HG02973 (cell line): ENCODE results near the gene MFSD6L.

Experiments used
- ATAC-seq: cut with Tn5 transposase; IDR thresholded peaks from one replicate; pipeline ENCODE4 v1.9.1; 2021; ENCODE audit warnings: moderate library complexity; ENCODE audit not compliant: unreplicated experiment

Gene MFSD6L, protein sequence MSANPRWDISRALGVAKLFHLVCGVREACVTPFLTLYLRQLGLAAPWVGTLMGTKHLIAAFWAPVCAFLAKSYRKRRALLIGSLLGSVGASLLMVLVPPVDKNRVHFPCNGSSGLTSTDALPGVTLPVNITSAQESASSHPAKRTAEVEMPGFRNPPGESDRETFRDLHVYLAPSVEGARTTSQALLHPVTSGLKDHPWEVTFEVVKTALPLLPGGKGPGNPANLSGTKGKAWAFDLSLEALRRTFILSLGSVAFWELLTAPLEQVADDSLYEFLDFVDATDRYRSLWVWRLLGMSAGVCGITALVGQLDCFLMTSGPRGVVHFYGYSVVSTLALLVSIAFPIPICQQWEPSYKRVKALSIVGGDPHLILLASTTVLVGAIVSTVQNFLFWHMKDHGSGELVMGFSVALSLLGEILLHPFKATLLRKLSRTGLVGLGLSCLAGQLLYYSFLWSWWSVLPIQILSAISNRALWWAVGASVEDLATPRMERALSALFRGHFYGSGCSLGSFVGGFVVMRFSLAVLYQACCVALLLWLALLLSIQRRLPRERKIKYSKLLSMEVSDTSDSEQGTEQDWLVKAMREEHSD

DNA sequence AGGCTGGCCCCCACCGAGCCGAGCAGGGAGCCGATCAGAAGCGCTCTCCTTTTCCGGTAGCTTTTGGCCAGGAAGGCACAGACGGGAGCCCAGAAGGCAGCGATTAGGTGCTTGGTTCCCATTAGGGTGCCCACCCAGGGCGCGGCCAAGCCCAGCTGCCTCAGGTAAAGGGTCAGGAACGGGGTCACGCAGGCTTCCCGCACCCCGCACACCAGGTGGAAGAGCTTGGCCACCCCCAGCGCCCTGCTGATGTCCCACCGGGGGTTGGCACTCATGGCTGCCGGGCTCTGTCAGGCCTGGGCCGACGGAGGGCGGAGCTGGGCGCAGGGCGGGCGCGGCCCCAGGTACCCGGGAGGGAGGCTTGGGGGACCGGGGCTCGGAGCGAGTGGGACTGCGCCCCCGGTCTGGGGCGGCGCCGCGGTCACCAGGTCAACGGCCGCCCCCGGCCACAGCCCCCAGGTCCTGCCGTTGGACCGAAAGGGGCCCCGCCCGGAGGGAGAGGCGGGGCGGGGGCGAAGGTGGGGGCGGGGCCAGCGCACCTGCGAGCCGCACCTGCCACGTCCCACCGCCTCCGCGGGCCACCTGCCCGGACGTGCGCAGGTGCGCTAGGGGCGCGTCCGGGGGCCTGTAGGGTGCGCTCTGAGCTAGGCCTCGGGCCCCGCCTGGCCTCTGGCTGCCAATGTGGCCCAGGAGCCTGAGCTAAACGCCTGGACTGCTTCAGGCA, at the start of gene MFSD6L:
Gene MFSD6L, minus strand, starts transcription at position 520 of the 724 bp plus-strand sequence. Its CDS starts 245 bp downstream, at position 275.
- no peak for ATAC-seq

DNA sequence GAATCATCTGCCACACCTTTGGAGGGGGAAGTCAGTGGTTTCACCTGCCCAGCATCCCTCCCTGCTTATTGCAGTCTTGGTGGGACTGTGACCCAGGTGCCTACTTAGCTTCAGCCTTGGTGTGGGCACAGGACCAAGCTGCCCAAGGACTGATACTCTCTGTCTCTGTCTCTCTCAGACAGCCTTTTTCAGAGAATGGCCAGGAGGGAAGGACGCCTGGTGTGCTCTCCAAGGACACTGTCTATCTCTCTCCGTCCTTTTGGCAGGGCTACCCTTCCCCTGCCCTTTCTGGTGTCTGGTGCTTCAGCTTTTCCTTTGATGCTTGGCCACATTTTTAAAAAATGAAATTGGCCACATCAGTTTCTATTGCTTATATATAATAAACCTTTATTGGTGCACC, 48.7 kb upstream of the MFSD6L start:
- no peak for ATAC-seq

DNA sequence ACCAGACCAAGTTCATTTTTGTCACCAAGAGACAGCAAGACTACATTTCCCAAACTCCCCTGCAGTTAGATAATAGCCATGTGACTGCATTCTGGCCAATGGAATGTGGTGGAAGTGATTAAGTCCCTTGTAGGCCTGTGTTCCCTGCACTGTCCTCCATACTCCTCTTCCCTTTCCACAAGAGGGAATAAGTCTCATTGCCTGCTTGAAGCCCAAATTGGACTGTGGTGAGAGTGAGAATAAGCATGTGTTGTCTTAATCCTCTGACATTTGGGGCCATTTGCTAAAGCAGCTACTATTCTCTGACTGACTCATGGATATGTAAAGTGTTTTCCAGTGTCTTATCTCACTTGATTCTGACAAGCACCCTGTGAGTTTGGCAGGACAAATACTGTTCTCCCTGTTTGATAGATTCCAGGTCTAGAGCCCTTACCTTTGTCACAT, 47.6 kb upstream of the MFSD6L start:
- ATAC-seq: no peak

GRCh38 chr17:8844229-8845218, 45.4 kb upstream of the MFSD6L start:
- no peak for ATAC-seq

DNA sequence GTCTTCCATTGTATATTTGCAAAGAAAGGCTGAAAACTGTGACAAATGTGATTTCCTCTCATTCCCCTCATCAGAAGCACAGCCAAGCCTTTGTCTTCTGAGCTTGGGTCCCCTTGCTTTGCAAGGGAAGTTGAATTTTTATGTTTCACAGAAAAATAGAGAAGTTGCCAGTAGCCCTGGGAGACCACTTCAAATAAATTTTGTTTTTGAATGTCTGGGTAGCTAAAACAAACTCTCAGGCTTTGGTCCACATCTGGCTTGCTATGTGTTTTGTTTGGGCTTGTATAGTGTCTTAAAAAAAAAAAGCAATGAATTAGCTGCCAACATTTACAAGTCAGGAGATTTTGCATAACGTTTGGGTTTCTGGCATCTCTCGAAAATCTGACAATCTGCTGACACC, 44.2 kb upstream of the MFSD6L start:
- ATAC-seq: no peak

GRCh38 chr17:8841844-8842243, 42.7 kb upstream of the MFSD6L start:
- ATAC-seq: no peak

DNA sequence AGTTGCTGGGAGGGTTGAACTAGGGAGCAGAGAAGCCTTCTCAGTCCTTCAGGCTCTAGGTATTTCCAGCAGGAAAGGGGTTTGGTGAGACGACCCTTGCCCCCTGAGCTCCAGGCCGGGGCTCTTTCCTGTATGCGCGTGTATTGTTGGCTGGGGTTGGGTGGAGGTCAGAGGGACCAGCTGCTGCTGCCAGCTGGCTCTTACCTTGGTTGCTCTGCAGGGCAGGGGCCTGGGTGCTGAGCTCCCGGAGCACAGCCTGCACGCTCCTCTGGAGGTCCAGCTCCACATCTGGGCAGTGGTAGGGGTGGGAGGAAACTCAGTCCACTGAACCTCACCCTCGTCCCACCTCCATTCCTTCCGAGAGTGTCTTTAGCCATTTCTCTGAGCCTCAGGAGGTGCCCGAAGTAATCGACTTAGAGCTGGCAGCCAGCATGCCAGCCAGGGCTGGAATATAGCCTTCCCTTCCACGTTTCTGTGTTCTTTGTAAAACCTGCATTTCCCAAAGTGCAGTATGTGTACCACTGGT, 40.3 kb upstream of the MFSD6L start:
- ATAC-seq: no peak

DNA sequence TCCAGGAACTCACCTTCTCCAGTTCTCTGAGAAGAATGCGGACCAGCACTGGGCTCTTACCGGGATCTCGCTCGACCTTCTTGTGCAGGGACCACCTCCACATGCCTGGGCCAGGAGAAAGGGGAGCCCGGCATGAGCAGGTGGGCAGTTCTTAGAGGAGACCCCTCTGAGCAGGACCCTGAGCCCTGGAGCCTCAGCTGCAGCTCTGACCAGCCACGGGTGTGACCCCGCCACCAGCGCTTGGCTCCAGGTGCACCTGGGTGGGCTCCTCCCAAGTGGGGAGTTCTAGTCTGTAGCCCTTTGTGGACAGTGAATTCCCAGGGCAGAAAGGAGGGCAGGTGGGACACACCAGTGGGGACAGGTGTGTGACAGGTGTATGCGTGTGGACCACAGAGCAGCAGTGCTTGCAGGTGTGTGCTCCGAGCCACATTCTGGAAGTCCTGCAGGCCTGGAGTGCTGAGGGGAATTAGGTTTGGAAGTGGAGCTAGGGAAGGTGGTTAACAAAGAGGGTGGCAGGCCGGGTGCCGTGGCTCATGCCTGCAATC, 39.5 kb upstream of the MFSD6L start:
- ATAC-seq: no peak

- no peak for ATAC-seq
Observed at GRCh38 chr17:8837563-8838075, 38.5 kb upstream of the MFSD6L start.

- no peak for ATAC-seq
Observed at GRCh38 chr17:8836821-8837562, 37.8 kb upstream of the MFSD6L start.

DNA sequence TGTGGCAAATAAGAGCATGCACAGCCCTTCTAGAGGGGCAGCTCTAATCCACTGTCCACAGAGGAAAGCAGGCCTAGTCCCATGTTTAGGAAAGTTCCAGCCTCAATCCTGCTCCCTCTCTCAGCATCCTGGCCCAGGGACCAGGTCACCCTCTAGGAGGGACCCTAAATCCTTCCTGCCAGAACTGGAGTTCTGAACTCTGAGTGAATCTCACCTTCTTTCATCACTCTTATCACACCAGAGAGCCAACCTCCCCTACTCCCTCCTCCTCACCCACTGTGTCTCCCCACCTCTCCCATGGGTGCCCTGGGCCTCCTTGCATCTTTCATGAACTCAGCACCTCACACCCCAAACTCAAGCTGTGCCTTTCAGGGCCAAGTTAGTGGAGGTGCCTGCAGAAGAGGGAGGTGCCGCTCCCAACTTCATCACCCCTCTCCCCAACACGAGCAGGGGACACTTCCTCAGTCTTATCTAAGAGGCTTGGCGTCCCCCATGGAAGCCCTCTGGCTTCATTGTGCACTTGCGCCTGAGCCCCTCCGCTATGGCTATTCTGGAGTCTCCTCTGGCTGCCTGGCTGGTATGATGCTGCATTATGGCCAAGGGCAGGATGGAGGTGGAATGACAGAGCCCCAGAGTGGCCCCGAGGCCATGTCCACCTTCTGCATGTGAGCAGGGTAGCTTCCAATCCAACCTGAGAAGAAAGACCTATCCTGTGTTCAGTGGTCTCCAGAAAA, 36.6 kb upstream of the MFSD6L start:
- no peak for ATAC-seq

DNA sequence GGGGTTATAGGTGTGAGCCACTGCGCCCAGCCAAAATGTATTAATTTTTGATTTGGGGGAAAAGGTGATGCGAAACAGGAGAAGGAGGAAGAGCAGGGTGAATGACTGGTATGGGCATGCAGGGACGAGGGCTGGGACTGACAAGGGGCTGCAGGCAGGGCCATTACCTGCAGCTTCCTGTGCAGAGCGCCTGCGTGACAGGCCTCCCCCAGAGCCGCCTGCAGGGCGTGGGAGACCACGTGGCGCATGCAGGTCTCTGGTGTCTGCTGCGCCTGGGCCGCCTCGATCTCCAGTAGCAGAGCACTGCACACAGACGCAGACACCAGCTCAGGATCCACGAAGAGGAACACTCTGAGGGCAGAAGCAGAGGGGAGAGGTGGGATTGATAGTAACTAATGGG, 35.9 kb upstream of the MFSD6L start:
- no peak for ATAC-seq

DNA sequence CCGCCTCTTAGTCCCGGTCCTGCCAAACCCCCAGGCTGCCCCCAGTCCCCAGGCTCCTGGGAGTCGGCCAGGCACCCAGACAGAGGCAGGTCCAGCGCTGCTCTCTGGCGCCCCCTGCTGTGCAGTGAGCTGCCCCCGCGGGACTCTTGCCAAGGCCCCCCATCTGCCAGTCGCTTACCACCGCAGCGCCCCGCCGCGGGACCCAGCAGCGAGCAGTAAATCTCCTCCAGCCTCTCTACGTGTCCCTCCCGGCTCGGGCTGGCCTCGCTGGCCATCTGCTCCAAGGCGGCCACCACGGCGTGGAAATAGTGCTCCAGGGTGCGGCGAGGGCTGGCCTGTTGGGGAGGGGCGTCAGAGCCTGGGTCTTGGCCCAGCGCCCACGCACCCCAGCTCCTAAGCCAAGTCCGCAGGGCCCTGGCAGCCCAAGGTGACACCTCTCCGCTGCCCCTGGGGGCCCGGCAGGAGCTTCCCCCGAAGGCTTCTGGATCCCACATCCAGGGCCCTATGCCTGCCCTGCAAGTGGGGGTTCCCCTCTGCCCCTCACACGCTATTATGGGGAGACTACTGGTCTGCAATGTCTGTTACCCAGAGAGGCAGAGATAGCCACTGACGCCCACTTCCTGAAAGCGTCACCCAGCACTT, 33.7 kb upstream of the MFSD6L start:
- ATAC-seq: no peak

DNA sequence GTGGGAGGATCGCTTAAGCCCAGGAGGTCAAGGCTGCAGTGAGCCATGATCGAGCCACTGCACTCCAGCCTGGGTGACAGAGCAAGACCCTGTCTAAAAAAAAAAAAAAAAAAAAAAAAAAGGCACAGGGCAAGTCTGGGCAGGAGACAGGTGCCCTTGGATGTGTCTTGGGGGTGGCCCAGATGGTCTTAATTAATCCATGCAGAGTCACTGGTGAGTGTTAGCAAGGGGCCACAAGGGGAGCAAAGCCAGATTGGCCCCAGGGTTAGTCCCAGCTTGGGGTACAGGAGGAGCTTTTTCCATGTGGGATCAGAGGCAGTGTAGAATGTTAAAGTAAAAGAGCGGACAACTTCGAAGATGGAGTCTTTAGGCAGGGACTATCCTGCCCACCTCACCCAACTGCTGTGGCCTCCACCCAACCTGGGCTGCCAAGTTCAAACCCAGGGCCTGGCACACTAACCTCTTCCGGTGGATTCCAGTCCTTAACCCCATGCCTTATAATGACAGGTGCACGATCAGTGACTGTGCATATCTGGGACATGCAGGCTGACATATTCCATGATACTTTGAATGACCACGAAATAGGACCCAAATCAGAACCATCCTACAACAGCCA, 32.2 kb upstream of the MFSD6L start:
- no peak for ATAC-seq

DNA sequence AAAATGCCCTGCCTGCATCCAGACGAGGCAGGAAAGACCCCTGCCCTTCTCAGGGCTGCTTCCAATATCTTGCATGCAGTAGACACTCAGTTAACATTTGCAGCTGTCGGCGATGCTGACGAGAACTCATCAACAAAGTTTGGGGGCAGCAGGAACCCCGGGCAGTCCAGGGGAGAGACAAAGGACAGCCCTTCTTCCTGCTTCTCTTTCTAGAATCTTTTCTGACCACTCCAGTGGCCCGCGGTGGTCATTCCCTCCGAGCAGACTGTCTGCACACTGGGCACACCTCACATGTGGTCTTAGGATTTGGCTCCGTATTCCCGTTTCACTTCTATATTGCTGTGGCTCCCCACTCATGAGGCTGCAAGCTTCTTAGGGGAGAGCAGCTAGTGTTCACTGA, 31.0 kb upstream of the MFSD6L start:
- ATAC-seq: no peak

- ATAC-seq: no peak
Observed at GRCh38 chr17:8829036-8829941, 30.1 kb upstream of the MFSD6L start.

- no peak for ATAC-seq
Observed at GRCh38 chr17:8828517-8828875, 29.3 kb upstream of the MFSD6L start.
